ACC112 (cell line): ENCODE data around the gene KRTAP4-9.

Experiments
- H2AFZ ChIP-seq: fragments of 200-600 bp; sonication (generic); one replicate; pipeline ENCODE4 v1.6.0; 2017; ENCODE audit warnings: antibody characterized with exemption, low read length; ENCODE audit not compliant: unreplicated experiment
- H3K27ac ChIP-seq: fragments of 200-600 bp; sonication (generic); 2 replicates; pipeline ENCODE4 v1.5.1; 2014; ENCODE audit warnings: low read depth, mild to moderate bottlenecking, antibody characterized with exemption, low read length, moderate library complexity
- H3K27me3 ChIP-seq: fragments of 200-600 bp; sonication (generic); 2 replicates; pipeline ENCODE4 v1.6.1; 2014; ENCODE audit warnings: mild to moderate bottlenecking, antibody characterized with exemption, low read length, moderate library complexity, mixed read lengths; ENCODE audit not compliant: insufficient read depth
- H3K36me3 ChIP-seq: fragments of 200-600 bp; sonication (generic); 2 replicates; pipeline ENCODE4 v1.6.1; 2016; ENCODE audit warnings: mild to moderate bottlenecking, antibody characterized with exemption, low read length, moderate library complexity, mixed read lengths; ENCODE audit not compliant: insufficient read depth
- H3K4me1 ChIP-seq: fragments of 200-600 bp; sonication (generic); one replicate; pipeline ENCODE4 v1.6.1; 2016; ENCODE audit warnings: low read length, mixed read lengths; ENCODE audit not compliant: insufficient read depth, unreplicated experiment, control insufficient read depth
- H3K4me3 ChIP-seq: fragments of 200-600 bp; sonication (generic); 2 replicates; pipeline ENCODE4 v1.5.1; 2014; ENCODE audit warnings: mild to moderate bottlenecking, low read depth, low read length
- H3K79me2 ChIP-seq: fragments of 200-600 bp; sonication (generic); one replicate; pipeline ENCODE4 v1.6.0; 2016; ENCODE audit warnings: low read length; ENCODE audit not compliant: control insufficient read depth, unreplicated experiment, insufficient read depth

Gene KRTAP4-9

GRCh38 chr17:41150026-41150425, 44.8 kb downstream of the KRTAP4-9 start:
- Histone ChIP-seq H2AFZ (no peak overlapping the region), H3K27me3 (no peaks in the 10 kb centered on the region), H3K36me3 (no peaks in the 10 kb centered on the region), H3K4me3 (no peak overlapping the region), H3K27ac (no peak overlapping the region), H3K4me1 (no peaks in the 10 kb centered on the region), H3K79me2 (no peaks in the 10 kb centered on the region)

GRCh38 chr17:41151525-41151924, 46.3 kb downstream of the KRTAP4-9 start:
- Histone ChIP-seq H2AFZ (peak overlapping the region; percentile 52), H3K79me2 (no peaks in the 10 kb centered on the region), H3K4me3 (peak overlapping the region; percentile 29; the same call in 1 of the 2 replicates), H3K27me3 (no peaks in the 10 kb centered on the region), H3K4me1 (no peaks in the 10 kb centered on the region), H3K27ac (no peak overlapping the region), H3K36me3 (no peaks in the 10 kb centered on the region)

GRCh38 chr17:41153856-41154255, 48.7 kb downstream of the KRTAP4-9 start:
- H3K4me1 ChIP-seq, result no peaks in the 10 kb centered on the region
- no peaks in the 10 kb centered on the region for H3K36me3 ChIP-seq
- no peak overlapping the region for H2AFZ ChIP-seq
- no peaks in the 10 kb centered on the region for H3K79me2 ChIP-seq
- no peak overlapping the region for H3K27ac ChIP-seq
- no peak overlapping the region for H3K4me3 ChIP-seq
- no peaks in the 10 kb centered on the region for H3K27me3 ChIP-seq
